Astrocyte (in vitro differentiated cells and primary cell): Measurements from ENCODE around the gene TRUB1. TPM values are rescaled to one million over a fixed set of nuclear protein-coding genes. Genes with fewer than 3 reads are reported as not detected.

Source experiments
- DNase-seq: peaks from one replicate; pipeline ENCODE4 v3.0.0-alpha.2; 2010; ENCODE audit warnings: low read depth
- FAIRE-seq: peaks from 2 replicates; lab custom pipeline; 2011; peaks lifted over from hg19 to GRCh38; lab: Jason Lieb, UNC
- H2AFZ ChIP-seq: 2 replicates; pipeline ENCODE4 v1.6.0; 2012; ENCODE audit warnings: low read depth, low read length, inconsistent platforms
- H3K27ac ChIP-seq: 2 replicates; pipeline ENCODE4 v1.5.1; 2011; ENCODE audit warnings: low read depth, low read length, inconsistent platforms
- H3K27me3 ChIP-seq: 2 replicates; pipeline ENCODE4 v1.6.0; 2011; ENCODE audit warnings: low read length, inconsistent platforms; ENCODE audit not compliant: insufficient read depth
- H3K36me3 ChIP-seq: 2 replicates; pipeline ENCODE4 v1.5.1; 2011; ENCODE audit warnings: low read length, inconsistent platforms; ENCODE audit not compliant: insufficient read depth
- H3K4me1 ChIP-seq: 2 replicates; pipeline ENCODE4 v1.5.1; 2011; ENCODE audit warnings: low read length, inconsistent platforms; ENCODE audit not compliant: insufficient read depth
- H3K4me2 ChIP-seq: 2 replicates; pipeline ENCODE4 v1.6.0; 2012; ENCODE audit warnings: low read length, inconsistent platforms
- H3K4me3 ChIP-seq: 2 replicates; pipeline ENCODE4 v1.5.1; 2011; ENCODE audit warnings: low read depth, mild to moderate bottlenecking, low read length, inconsistent platforms; ENCODE audit not compliant: insufficient read depth
- H3K79me2 ChIP-seq: 2 replicates; pipeline ENCODE4 v1.6.0; 2012; ENCODE audit warnings: mild to moderate bottlenecking, low read length, inconsistent platforms; ENCODE audit not compliant: insufficient read depth
- H3K9ac ChIP-seq: 2 replicates; pipeline ENCODE4 v1.6.0; 2012; ENCODE audit warnings: mild to moderate bottlenecking, low read length, inconsistent platforms
- H3K9me3 ChIP-seq: 2 replicates; pipeline ENCODE4 v1.5.1; 2012; ENCODE audit warnings: low read depth, mild to moderate bottlenecking, low read length, inconsistent platforms; ENCODE audit not compliant: insufficient read depth
- H4K20me1 ChIP-seq: 2 replicates; pipeline ENCODE4 v1.6.0; 2012; ENCODE audit warnings: low read length, inconsistent platforms; ENCODE audit not compliant: insufficient read depth
- H3K27ac Mint-ChIP-seq: one replicate; pipeline ENCODE4 v1.8.0; 2021; ENCODE audit warnings: mild to moderate bottlenecking, mixed read lengths; ENCODE audit not compliant: unreplicated experiment
- H3K27me3 Mint-ChIP-seq: one replicate; pipeline ENCODE4 v1.8.0; 2021; ENCODE audit warnings: low read depth, mixed read lengths; ENCODE audit not compliant: unreplicated experiment
- H3K36me3 Mint-ChIP-seq: one replicate; pipeline ENCODE4 v1.8.0; 2021; ENCODE audit warnings: low read depth, mixed read lengths; ENCODE audit not compliant: unreplicated experiment
- H3K4me1 Mint-ChIP-seq: one replicate; pipeline ENCODE4 v1.8.0; 2021; ENCODE audit warnings: low read depth, mixed read lengths; ENCODE audit not compliant: unreplicated experiment
- H3K4me3 Mint-ChIP-seq: one replicate; pipeline ENCODE4 v1.8.0; 2021; ENCODE audit warnings: mild to moderate bottlenecking, moderate library complexity, mixed read lengths; ENCODE audit not compliant: unreplicated experiment
- H3K9me3 Mint-ChIP-seq: one replicate; pipeline ENCODE4 v1.8.0; 2021; ENCODE audit warnings: mild to moderate bottlenecking, mixed read lengths; ENCODE audit not compliant: unreplicated experiment
- EZH2 ChIP-seq: IDR thresholded peaks from 2 replicates; pipeline ENCODE4 v1.6.1; 2012; ENCODE audit warnings: mild to moderate bottlenecking, low read length, inconsistent platforms; ENCODE audit not compliant: insufficient read depth
- total RNA-seq: library from RNA; stranded (reverse); gene quantifications from 2 replicates; pipeline ENCODE4 v1.2.1, GENCODE V29; 2021
- TF ChIP-seq, protein P1 (sequence below): IDR thresholded peaks from 2 replicates; pipeline ENCODE4 v1.5.1; 2011; ENCODE audit warnings: low read depth, mild to moderate bottlenecking, inconsistent platforms, low read length, moderate library complexity; ENCODE audit not compliant: insufficient read depth

Gene TRUB1
- total RNA-seq, 1 donor from 2014 or later: 25.3 TPM

GRCh38 chr10:115023715-115024114, 85.7 kb downstream of the TRUB1 start:
- Mint-ChIP-seq H3K27me3 (peaks cover 3% of the 10 kb centered on the region), H3K9me3 (no peaks in the 10 kb centered on the region), H3K4me1 (no peaks in the 10 kb centered on the region), H3K36me3 (no peaks in the 10 kb centered on the region), H3K27ac (no peak overlapping the region), H3K4me3 (no peak overlapping the region)
- Histone ChIP-seq H3K27ac (no peak overlapping the region), H3K9me3 (no peaks in the 10 kb centered on the region), H3K4me3 (no peak overlapping the region), H2AFZ (no peak overlapping the region), H3K9ac (no peak overlapping the region), H3K79me2 (no peaks in the 10 kb centered on the region), H4K20me1 (no peaks in the 10 kb centered on the region), H3K4me2 (no peak overlapping the region), H3K36me3 (no peaks in the 10 kb centered on the region), H3K4me1 (no peaks in the 10 kb centered on the region), H3K27me3 (no peaks in the 10 kb centered on the region)
- no peak for FAIRE-seq
- DNase-seq: no peak
- TF ChIP-seq, protein P1, sequence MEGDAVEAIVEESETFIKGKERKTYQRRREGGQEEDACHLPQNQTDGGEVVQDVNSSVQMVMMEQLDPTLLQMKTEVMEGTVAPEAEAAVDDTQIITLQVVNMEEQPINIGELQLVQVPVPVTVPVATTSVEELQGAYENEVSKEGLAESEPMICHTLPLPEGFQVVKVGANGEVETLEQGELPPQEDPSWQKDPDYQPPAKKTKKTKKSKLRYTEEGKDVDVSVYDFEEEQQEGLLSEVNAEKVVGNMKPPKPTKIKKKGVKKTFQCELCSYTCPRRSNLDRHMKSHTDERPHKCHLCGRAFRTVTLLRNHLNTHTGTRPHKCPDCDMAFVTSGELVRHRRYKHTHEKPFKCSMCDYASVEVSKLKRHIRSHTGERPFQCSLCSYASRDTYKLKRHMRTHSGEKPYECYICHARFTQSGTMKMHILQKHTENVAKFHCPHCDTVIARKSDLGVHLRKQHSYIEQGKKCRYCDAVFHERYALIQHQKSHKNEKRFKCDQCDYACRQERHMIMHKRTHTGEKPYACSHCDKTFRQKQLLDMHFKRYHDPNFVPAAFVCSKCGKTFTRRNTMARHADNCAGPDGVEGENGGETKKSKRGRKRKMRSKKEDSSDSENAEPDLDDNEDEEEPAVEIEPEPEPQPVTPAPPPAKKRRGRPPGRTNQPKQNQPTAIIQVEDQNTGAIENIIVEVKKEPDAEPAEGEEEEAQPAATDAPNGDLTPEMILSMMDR: no peak

DNA sequence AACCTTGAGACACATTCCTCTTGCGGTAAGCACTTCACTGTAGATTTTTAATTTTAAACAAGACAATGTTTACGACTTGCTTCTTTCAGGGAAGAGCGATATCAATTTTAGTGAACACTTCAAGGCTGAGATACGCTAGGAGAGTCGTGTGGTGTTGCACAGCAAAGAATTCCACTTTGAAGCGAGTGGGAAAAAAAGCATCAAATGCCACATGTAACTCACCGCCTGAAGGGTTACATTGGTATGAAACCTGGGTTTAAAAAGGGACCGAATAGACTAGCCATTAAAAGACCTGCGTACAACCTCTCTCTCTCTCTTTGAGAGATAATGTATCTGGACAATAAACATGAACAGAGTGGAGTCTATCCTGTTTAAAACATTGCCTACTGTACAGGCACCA, 86.4 kb downstream of the TRUB1 start:
- H3K36me3 Mint-ChIP-seq: no peaks in the 10 kb centered on the region
- TF ChIP-seq EZH2: no peak
- TF ChIP-seq, protein P1: no peak
- no peaks in the 10 kb centered on the region for H3K9me3 ChIP-seq
- H2AFZ ChIP-seq: no peak overlapping the region
- no peaks in the 10 kb centered on the region for H3K36me3 ChIP-seq
- H3K4me3 Mint-ChIP-seq: no peak overlapping the region
- H3K9ac ChIP-seq: no peak overlapping the region
- no peaks in the 10 kb centered on the region for H3K4me1 ChIP-seq
- no peaks in the 10 kb centered on the region for H3K27me3 ChIP-seq
- H3K27me3 Mint-ChIP-seq: peaks cover 3% of the 10 kb centered on the region
- H3K4me2 ChIP-seq: no peak overlapping the region
- H4K20me1 ChIP-seq: no peaks in the 10 kb centered on the region
- no peak overlapping the region for H3K4me3 ChIP-seq
- no peaks in the 10 kb centered on the region for H3K4me1 Mint-ChIP-seq
- no peak overlapping the region for H3K27ac Mint-ChIP-seq
- no peak for DNase-seq
- H3K79me2 ChIP-seq: no peaks in the 10 kb centered on the region
- no peaks in the 10 kb centered on the region for H3K9me3 Mint-ChIP-seq
- no peak for FAIRE-seq
- H3K27ac ChIP-seq: no peak overlapping the region

GRCh38 chr10:115026056-115026745, 88.2 kb downstream of the TRUB1 start:
- no peaks in the 10 kb centered on the region for H3K79me2 ChIP-seq
- H3K4me3 Mint-ChIP-seq: no peak overlapping the region
- no peaks in the 10 kb centered on the region for H3K4me1 ChIP-seq
- no peak overlapping the region for H3K4me3 ChIP-seq
- no peaks in the 10 kb centered on the region for H3K9me3 ChIP-seq
- no peaks in the 10 kb centered on the region for H3K9me3 Mint-ChIP-seq
- no peaks in the 10 kb centered on the region for H3K36me3 Mint-ChIP-seq
- no peak overlapping the region for H3K27ac Mint-ChIP-seq
- no peak overlapping the region for H3K27ac ChIP-seq
- no peaks in the 10 kb centered on the region for H3K36me3 ChIP-seq
- FAIRE-seq: no peak
- H3K9ac ChIP-seq: no peak overlapping the region
- no peaks in the 10 kb centered on the region for H3K27me3 ChIP-seq
- DNase-seq: no peak
- H3K4me2 ChIP-seq: no peak overlapping the region
- H3K27me3 Mint-ChIP-seq: peaks cover 3% of the 10 kb centered on the region
- peak overlapping the region; percentile 58 for H2AFZ ChIP-seq
- TF ChIP-seq EZH2: no peak
- TF ChIP-seq, protein P1: peak; percentile 30
- no peaks in the 10 kb centered on the region for H3K4me1 Mint-ChIP-seq
- H4K20me1 ChIP-seq: no peaks in the 10 kb centered on the region
